ENCODE data around the gene PCDHGA8. TPM values are rescaled to one million over a fixed set of nuclear protein-coding genes. Genes with fewer than 3 reads are reported as not detected.
"Not testable (repeated sequence)": the region's sequence is repeated elsewhere in the genome, so short reads cannot be mapped to it uniquely, and the experiment has no call there.

The PCDHGA8 gene
- total RNA-seq, 2 experiments from 2014 or later: not detected

DNA sequence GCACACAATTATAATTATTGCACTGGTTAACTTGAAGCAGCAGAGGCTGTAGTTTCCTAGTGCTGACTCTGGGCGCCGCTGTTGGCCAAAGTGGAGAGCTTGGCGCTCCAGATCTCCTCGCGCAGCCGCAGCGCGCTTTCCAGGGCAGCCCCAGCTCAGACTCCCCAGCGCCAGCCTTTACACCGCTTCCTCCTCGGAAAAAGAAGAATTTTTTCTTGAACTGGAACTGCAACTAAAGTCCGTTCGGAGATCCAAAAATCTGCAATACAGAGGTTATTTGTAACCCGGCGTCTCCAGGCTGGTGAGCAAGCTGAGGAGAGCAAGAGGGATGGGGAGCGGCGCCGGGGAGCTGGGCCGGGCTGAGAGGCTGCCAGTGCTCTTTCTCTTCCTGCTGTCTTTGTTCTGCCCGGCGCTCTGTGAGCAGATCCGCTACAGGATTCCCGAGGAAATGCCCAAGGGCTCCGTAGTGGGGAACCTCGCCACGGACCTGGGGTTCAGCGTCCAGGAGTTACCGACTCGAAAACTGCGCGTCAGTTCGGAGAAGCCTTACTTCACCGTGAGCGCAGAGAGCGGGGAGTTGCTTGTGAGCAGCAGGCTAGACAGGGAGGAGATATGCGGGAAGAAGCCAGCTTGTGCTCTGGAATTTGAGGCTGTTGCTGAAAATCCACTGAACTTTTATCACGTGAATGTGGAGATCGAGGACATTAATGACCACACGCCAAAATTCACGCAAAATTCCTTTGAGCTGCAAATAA is 4.7 kb upstream of the PCDHGA8 start, which contains the start of gene PCDHGB4:
PCDHGB4 (plus strand) TSS at position 142 of the 755 bp plus-strand sequence; CDS start at position 329, 187 bp downstream.
- DNase-seq: not testable (repeated sequence)
- H3K4me3 Mint-ChIP-seq: peak within 1 kb of the TSS; percentile 37

DNA sequence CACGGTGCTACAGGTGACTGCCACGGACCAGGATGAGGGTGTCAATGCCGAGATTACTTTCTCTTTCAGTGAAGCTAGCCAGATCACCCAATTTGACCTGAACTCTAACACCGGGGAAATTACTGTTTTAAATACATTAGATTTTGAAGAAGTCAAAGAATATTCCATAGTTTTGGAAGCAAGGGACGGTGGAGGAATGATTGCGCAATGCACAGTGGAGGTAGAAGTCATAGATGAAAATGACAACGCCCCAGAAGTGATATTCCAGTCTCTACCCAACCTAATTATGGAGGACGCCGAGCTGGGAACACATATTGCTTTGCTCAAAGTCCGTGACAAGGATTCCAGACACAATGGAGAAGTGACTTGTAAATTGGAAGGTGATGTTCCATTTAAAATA is 3.8 kb upstream of the PCDHGA8 start:
- peaks cover 84% of the 10 kb centered on the region for H3K27me3 Mint-ChIP-seq
- no peak overlapping the region for H3K4me3 Mint-ChIP-seq
- H3K36me3 Mint-ChIP-seq: peaks cover 21% of the 10 kb centered on the region
- DNase-seq: no peak
- H3K4me1 Mint-ChIP-seq: no peaks in the 10 kb centered on the region
- H3K9me3 Mint-ChIP-seq: peaks cover 48% of the 10 kb centered on the region
- H3K27ac Mint-ChIP-seq: no peak overlapping the region

More for the DNA sequence above, 4.7 kb upstream of the PCDHGA8 start, which contains the start of gene PCDHGB4:
- Mint-ChIP-seq H3K9me3 (peaks cover 47% of the 10 kb centered on the region), H3K27me3 (peaks cover 85% of the 10 kb centered on the region), H3K36me3 (peaks cover 17% of the 10 kb centered on the region)
- not testable (repeated sequence) for H3K4me1 Mint-ChIP-seq, H3K27ac Mint-ChIP-seq

DNA sequence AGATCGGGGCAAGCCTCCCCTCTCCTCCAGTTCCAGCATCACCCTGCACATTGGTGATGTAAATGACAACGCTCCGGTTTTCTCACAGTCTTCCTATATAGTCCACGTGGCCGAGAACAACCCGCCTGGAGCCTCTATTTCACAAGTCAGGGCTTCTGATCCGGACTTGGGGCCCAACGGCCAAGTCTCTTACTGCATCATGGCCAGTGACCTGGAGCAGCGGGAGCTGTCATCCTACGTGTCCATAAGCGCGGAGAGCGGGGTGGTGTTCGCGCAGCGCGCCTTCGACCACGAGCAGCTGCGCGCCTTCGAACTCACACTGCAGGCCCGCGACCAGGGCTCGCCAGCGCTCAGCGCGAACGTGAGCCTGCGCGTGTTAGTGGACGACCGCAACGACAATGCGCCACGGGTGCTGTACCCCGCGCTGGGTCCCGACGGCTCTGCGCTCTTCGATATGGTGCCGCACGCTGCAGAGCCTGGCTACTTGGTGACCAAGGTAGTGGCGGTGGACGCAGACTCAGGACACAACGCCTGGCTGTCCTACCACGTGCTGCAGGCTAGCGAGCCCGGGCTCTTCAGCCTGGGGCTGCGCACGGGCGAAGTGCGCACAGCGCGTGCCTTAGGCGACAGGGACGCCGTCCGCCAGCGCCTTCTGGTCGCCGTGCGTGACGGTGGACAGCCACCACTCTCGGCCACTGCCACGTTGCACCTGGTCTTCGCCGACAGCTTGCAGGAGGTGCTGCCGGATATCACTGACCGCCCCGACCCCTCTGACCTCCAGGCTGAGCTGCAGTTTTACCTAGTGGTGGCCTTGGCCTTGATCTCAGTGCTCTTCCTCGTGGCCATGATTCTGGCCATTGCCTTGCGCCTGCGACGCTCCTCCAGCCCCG is 3.0 kb upstream of the PCDHGA8 start:
- Mint-ChIP-seq H3K4me3 (no peak overlapping the region), H3K27me3 (peaks cover 84% of the 10 kb centered on the region), H3K4me1 (no peaks in the 10 kb centered on the region), H3K36me3 (peaks cover 26% of the 10 kb centered on the region), H3K9me3 (peaks cover 48% of the 10 kb centered on the region), H3K27ac (no peak overlapping the region)
- DNase-seq: no peak

DNA sequence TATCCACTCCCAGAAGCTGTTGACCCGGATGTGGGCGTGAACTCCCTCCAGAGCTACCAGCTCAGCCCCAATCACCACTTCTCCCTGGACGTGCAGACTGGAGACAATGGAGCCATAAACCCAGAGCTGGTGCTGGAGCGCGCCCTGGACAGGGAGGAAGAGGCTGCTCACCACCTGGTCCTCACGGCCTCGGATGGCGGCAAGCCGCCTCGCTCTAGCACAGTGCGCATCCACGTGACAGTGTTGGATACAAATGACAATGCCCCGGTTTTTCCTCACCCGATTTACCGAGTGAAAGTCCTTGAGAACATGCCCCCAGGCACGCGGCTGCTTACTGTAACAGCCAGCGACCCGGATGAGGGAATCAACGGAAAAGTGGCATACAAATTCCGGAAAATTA is 834 bp downstream of the PCDHGA8 start:
- Mint-ChIP-seq H3K9me3 (peaks cover 33% of the 10 kb centered on the region), H3K4me3 (no peak overlapping the region), H3K36me3 (peaks cover 23% of the 10 kb centered on the region), H3K27me3 (peaks cover 82% of the 10 kb centered on the region), H3K4me1 (no peaks in the 10 kb centered on the region), H3K27ac (no peak overlapping the region)
- no peak for DNase-seq

DNA sequence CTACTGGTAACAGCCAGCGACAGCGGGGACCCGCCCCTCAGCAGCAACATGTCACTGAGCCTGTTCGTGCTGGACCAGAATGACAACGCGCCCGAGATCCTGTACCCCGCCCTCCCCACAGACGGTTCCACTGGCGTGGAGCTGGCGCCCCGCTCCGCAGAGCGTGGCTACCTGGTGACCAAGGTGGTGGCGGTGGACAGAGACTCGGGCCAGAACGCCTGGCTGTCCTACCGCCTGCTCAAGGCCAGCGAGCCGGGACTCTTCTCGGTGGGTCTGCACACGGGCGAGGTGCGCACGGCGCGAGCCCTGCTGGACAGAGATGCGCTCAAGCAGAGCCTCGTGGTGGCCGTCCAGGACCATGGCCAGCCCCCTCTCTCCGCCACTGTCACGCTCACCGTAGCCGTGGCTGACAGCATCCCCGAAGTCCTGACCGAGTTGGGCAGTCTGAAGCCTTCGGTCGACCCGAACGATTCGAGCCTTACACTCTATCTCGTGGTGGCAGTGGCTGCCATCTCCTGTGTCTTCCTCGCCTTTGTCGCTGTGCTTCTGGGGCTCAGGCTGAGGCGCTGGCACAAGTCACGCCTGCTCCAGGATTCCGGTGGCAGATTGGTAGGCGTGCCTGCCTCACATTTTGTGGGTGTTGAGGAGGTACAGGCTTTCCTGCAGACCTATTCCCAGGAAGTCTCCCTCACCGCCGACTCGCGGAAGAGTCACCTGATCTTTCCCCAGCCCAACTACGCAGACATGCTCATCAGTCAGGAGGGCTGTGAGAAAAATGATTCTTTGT is 2.2 kb downstream of the PCDHGA8 start:
- H3K9me3 Mint-ChIP-seq: peaks cover 33% of the 10 kb centered on the region
- not testable (repeated sequence) for H3K4me3 Mint-ChIP-seq, H3K27ac Mint-ChIP-seq, DNase-seq, H3K4me1 Mint-ChIP-seq
- H3K36me3 Mint-ChIP-seq: peaks cover 20% of the 10 kb centered on the region
- peaks cover 82% of the 10 kb centered on the region for H3K27me3 Mint-ChIP-seq

DNA sequence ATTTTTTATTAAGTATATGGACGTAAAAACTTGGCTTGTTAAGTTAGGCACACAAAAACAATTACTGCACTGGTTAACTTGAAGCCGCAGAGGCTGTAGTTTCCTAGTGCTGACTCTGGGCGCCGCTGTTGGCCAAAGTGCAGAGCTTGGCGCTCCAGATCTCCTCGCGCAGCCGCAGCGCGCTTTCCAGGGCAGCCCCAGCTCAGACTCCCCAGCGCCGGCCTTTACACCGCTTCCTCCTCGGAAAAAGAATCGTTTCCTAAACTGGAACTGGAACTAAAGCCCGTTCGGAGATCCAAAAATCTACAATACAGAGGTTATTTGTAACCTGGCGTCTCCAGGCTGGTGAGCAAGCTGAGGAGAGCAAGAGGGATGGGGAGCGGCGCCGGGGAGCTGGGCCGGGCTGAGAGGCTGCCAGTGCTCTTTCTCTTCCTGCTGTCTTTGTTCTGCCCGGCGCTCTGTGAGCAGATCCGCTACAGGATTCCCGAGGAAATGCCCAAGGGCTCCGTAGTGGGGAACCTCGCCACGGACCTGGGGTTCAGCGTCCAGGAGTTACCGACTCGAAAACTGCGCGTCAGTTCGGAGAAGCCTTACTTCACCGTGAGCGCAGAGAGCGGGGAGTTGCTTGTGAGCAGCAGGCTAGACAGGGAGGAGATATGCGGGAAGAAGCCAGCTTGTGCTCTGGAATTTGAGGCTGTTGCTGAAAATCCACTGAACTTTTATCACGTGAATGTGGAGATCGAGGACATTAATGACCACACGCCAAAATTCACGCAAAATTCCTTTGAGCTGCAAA is 5.5 kb downstream of the PCDHGA8 start, which contains the start of gene PCDHGB5:
PCDHGB5 (plus strand) TSS at position 192 of the 796 bp plus-strand sequence; CDS start at position 373, 181 bp downstream.
- peak; percentile 53 for DNase-seq
- H3K27me3 Mint-ChIP-seq: peaks cover 81% of the 10 kb centered on the region
- H3K36me3 Mint-ChIP-seq: peaks cover 21% of the 10 kb centered on the region
- not testable (repeated sequence) for H3K27ac Mint-ChIP-seq, H3K4me1 Mint-ChIP-seq
- H3K9me3 Mint-ChIP-seq: peaks cover 30% of the 10 kb centered on the region
- peak within 1 kb of the TSS; percentile 61 for H3K4me3 Mint-ChIP-seq

DNA sequence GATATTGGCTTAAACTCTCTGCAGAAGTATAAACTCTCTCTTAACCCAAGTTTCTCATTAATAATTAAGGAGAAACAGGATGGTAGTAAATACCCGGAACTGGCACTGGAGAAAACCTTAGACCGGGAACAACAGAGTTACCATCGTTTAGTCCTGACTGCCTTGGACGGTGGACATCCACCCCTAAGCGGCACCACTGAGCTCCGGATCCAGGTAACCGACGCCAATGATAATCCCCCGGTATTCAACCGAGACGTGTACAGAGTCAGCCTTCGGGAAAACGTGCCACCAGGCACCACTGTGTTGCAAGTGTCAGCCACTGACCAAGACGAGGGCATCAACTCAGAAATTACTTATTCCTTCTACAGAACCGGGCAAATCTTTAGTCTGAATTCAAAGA is 6.2 kb downstream of the PCDHGA8 start:
- Mint-ChIP-seq H3K4me3 (no peak overlapping the region), H3K27me3 (peaks cover 82% of the 10 kb centered on the region), H3K4me1 (peaks cover 1% of the 10 kb centered on the region), H3K27ac (no peak overlapping the region), H3K36me3 (peaks cover 18% of the 10 kb centered on the region), H3K9me3 (peaks cover 27% of the 10 kb centered on the region)
- no peak for DNase-seq

DNA sequence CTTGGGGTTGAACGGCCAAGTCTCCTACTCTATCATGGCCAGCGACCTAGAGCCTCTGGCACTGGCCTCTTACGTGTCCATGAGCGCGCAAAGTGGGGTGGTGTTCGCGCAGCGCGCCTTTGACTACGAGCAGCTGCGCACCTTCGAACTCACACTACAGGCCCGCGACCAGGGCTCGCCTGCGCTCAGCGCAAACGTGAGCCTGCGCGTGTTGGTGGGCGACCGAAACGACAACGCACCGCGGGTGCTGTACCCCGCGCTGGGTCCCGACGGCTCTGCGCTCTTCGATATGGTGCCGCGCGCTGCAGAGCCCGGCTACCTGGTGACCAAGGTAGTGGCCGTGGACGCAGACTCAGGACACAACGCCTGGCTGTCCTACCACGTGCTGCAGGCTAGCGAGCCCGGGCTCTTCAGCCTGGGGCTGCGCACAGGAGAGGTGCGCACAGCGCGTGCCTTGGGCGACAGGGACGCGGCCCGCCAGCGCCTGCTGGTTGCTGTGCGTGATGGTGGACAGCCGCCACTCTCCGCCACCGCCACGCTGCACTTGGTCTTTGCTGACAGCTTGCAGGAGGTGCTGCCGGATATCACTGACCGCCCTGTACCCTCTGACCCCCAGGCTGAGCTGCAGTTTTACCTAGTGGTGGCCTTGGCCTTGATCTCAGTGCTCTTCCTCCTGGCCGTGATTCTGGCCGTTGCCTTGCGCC is 7.3 kb downstream of the PCDHGA8 start:
- H3K9me3 Mint-ChIP-seq: peaks cover 21% of the 10 kb centered on the region
- DNase-seq: no peak
- peaks cover 82% of the 10 kb centered on the region for H3K27me3 Mint-ChIP-seq
- H3K4me1 Mint-ChIP-seq: peaks cover 1% of the 10 kb centered on the region
- no peak overlapping the region for H3K27ac Mint-ChIP-seq
- peaks cover 15% of the 10 kb centered on the region for H3K36me3 Mint-ChIP-seq
- H3K4me3 Mint-ChIP-seq: no peak overlapping the region

DNA sequence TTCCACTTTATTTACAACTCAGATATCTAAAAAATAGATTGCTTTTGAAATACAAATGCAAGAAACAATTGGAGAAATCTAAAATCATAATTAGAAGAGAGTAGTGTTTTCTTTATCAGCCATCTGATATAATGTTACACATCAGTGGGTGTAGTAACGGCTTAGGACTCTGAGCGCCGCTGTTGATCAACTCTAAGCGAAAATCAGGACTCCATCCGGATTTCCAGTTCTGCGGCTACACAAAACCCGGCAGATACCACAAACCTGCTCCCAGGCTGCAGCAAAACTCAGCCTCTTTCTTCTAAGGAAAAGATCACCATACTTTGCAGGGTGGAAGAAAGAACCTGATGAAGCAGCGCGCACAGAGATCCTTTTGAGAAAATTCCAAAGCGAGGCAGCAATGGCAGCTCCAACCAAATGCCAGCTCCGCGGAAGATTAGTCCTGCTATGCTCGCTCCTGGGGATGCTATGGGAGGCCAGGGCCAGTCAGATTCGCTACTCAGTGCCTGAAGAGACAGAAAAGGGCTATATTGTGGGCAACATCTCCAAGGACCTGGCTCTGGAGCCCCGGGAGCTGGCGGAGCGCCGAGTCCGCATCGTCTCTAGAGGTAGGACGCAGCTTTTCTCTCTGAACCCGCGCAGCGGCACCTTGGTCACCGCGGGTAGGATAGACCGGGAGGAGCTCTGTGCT is 10.3 kb downstream of the PCDHGA8 start, which contains the start of gene PCDHGA9:
PCDHGA9 (plus strand) TSS at position 226 of the 691 bp plus-strand sequence; CDS start at position 401, 175 bp downstream.
- H3K36me3 Mint-ChIP-seq: peaks cover 15% of the 10 kb centered on the region
- peaks cover 1% of the 10 kb centered on the region for H3K4me1 Mint-ChIP-seq
- H3K4me3 Mint-ChIP-seq: peak within 1 kb of the TSS; percentile 52
- H3K9me3 Mint-ChIP-seq: peaks cover 25% of the 10 kb centered on the region
- peaks cover 82% of the 10 kb centered on the region for H3K27me3 Mint-ChIP-seq
- peak within 1 kb of the TSS; percentile 34 for H3K27ac Mint-ChIP-seq
- no peak for DNase-seq

DNA sequence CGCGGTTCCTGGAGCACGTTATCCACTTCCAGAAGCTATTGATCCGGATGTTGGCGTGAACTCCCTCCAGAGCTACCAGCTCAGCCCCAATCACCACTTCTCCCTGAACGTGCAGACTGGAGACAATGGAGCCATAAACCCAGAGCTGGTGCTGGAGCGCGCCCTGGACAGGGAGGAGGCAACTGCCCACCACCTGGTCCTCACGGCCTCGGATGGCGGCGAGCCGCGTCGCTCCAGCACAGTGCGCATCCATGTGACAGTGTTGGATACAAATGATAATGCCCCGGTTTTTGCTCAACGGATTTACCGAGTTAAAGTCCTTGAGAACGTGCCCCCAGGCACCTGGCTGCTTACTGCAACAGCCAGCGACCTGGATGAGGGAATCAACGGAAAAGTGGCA is 11.0 kb downstream of the PCDHGA8 start:
- DNase-seq: no peak
- H3K4me1 Mint-ChIP-seq: peaks cover 1% of the 10 kb centered on the region
- no peak overlapping the region for H3K4me3 Mint-ChIP-seq
- H3K9me3 Mint-ChIP-seq: peaks cover 27% of the 10 kb centered on the region
- H3K36me3 Mint-ChIP-seq: peaks cover 17% of the 10 kb centered on the region
- no peak overlapping the region for H3K27ac Mint-ChIP-seq
- peaks cover 85% of the 10 kb centered on the region for H3K27me3 Mint-ChIP-seq

DNA sequence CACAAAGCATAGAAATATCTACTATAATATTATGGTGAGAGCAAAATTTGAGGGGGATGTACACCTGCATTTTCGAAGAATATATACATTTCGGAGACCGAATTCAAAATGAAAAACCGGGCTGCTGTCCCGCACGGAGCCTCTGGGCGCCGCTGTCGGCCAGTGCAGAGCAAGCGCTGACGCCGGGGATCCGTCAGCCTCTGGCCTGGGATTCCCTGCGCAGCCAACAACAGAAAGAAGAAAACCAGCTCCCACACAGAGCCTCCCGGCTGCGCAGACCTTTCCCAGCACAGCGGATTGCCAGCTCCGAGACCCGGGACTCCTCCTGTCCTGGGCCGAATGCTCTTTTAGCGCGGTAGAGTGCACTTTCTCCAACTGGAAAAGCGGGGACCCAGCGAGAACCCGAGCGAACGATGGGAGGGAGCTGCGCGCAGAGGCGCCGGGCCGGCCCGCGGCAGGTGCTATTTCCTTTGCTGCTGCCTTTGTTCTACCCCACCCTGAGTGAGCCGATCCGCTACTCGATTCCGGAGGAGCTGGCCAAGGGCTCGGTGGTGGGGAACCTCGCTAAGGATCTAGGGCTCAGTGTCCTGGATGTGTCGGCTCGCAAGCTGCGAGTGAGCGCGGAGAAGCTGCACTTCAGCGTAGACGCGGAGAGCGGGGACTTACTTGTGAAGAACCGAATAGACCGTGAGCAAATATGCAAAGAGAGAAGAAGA is 15.5 kb downstream of the PCDHGA8 start, which contains the start of gene PCDHGB6:
PCDHGB6 (plus strand) TSS at position 232 of the 716 bp plus-strand sequence; CDS start at position 414, 182 bp downstream.
- peaks cover 85% of the 10 kb centered on the region for H3K27me3 Mint-ChIP-seq
- peaks cover 23% of the 10 kb centered on the region for H3K9me3 Mint-ChIP-seq
- H3K27ac Mint-ChIP-seq, H3K4me1 Mint-ChIP-seq: not testable (repeated sequence)
- peak within 1 kb of the TSS; percentile 45 for H3K4me3 Mint-ChIP-seq
- DNase-seq: peak; percentile 49
- H3K36me3 Mint-ChIP-seq: peaks cover 15% of the 10 kb centered on the region

DNA sequence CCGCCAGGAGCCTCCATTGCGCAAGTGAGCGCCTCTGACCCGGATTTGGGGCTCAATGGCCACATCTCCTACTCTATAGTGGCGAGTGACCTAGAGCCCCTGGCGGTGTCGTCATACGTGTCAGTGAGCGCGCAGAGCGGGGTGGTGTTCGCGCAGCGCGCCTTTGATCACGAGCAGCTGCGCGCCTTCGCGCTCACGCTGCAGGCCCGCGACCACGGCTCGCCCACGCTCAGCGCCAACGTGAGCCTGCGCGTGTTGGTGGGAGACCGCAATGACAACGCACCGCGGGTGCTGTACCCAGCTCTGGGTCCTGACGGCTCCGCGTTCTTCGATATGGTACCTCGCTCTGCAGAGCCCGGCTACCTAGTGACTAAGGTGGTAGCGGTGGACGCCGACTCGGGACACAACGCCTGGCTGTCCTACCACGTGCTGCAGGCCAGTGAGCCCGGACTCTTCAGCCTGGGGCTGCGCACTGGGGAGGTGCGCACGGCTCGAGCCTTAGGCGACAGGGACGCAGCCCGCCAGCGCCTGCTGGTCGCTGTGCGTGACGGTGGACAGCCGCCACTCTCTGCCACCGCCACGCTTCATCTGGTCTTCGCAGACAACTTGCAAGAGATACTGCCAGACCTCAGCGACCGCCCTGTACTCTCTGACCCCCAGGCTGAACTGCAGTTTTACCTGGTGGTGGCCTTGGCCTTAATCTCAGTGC is 17.3 kb downstream of the PCDHGA8 start:
- H3K4me1 Mint-ChIP-seq: peaks cover 4% of the 10 kb centered on the region
- H3K9me3 Mint-ChIP-seq: peaks cover 31% of the 10 kb centered on the region
- peaks cover 87% of the 10 kb centered on the region for H3K27me3 Mint-ChIP-seq
- no peak overlapping the region for H3K4me3 Mint-ChIP-seq
- H3K36me3 Mint-ChIP-seq: peaks cover 20% of the 10 kb centered on the region
- H3K27ac Mint-ChIP-seq: no peak overlapping the region
- no peak for DNase-seq

All from activated naive CD8-positive, alpha-beta T cell treated with anti-CD3 and anti-CD28 coated beads for 36 hours (primary cell).